ENCODE measurements around the gene RPL37. TPM values are rescaled to one million over a fixed set of nuclear protein-coding genes. Genes with fewer than 3 reads are reported as not detected.

Gene RPL37
- total and polyA plus RNA-seq, 9 of the 15 experiments (the other 6 are each of a cell fraction or from before 2014, with no cell fraction given): 2,342 to 7,963 (median 4,091) TPM

DNA sequence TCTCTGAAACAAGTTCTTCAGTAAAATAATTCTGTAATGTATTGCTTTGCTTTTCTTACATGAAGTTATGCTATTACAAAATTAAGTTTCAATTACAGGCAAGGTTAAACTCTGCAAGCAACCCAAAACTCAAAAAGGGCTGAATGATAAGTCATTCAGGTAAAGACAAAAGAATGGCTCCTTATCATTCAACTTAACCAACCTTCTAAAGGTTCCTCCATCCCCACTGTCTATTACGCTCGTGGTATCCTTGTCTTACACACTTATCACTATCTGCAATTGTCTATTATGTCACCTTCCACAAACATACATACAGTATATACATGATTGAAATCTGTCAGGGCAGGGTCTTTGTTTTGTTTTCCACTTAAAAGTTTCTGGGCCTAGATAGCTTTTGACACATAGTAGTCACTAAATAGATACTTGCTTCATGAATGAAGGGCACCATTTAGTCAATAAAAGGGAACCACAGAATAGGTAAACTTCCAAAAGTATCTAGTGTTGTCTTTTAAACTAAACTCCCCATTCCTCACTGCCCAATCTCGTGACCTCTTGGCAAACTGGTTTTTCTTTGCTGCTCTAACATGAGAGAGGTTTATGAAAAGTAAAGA is 6.9 kb downstream of the RPL37 start (continued):
- TF ChIP-seq NCOA4 (IDR thresholded peaks at IDR 0.05; ENCODE audit: partially characterized antibody): no peak
- no peak for TF ChIP-seq ZNF274 (IDR thresholded peaks at IDR 0.05; ENCODE audit: borderline replicate concordance, low read depth, low read length)
- TF ChIP-seq RBFOX2 (IDR thresholded peaks at IDR 0.05; ENCODE audit: low read depth, low read length): peak; percentile 68
- TF ChIP-seq ZNF232 (CRISPR knock-in tag; IDR thresholded peaks at IDR 0.05): no peak
- TF ChIP-seq, protein P1, sequence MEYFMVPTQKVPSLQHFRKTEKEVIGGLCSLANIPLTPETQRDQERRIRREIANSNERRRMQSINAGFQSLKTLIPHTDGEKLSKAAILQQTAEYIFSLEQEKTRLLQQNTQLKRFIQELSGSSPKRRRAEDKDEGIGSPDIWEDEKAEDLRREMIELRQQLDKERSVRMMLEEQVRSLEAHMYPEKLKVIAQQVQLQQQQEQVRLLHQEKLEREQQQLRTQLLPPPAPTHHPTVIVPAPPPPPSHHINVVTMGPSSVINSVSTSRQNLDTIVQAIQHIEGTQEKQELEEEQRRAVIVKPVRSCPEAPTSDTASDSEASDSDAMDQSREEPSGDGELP (CRISPR knock-in tag; IDR thresholded peaks at IDR 0.05; ENCODE audit: borderline replicate concordance): no peak
- no peak for TF ChIP-seq ZNF23 (CRISPR knock-in tag; IDR thresholded peaks at IDR 0.05)
- TF ChIP-seq EWSR1 (IDR thresholded peaks at IDR 0.05; ENCODE audit: borderline replicate concordance, low read depth, partially characterized antibody): peak; percentile 86
- no peak for TF ChIP-seq PYGO2 (tag; IDR thresholded peaks at IDR 0.05)
- peak; percentile 15; the same call in 1 of the 2 replicates for TF ChIP-seq ILF3 (IDR thresholded peaks at IDR 0.05; ENCODE audit: borderline replicate concordance)
- no peak for TF ChIP-seq HMG20B (CRISPR knock-in tag; IDR thresholded peaks at IDR 0.05)
- TF ChIP-seq TEAD1 (CRISPR knock-in tag; IDR thresholded peaks at IDR 0.05): peak in 1 of 2 experiments; percentile 25; a peak in 2 of 4 replicates
- TF ChIP-seq, protein P2, sequence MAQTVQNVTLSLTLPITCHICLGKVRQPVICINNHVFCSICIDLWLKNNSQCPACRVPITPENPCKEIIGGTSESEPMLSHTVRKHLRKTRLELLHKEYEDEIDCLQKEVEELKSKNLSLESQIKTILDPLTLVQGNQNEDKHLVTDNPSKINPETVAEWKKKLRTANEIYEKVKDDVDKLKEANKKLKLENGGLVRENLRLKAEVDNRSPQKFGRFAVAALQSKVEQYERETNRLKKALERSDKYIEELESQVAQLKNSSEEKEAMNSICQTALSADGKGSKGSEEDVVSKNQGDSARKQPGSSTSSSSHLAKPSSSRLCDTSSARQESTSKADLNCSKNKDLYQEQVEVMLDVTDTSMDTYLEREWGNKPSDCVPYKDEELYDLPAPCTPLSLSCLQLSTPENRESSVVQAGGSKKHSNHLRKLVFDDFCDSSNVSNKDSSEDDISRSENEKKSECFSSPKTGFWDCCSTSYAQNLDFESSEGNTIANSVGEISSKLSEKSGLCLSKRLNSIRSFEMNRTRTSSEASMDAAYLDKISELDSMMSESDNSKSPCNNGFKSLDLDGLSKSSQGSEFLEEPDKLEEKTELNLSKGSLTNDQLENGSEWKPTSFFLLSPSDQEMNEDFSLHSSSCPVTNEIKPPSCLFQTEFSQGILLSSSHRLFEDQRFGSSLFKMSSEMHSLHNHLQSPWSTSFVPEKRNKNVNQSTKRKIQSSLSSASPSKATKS (CRISPR knock-in tag; IDR thresholded peaks at IDR 0.05): no peak
- no peak for TF ChIP-seq ZFP30 (CRISPR knock-in tag; IDR thresholded peaks at IDR 0.05; ENCODE audit: borderline replicate concordance)
- no peak for TF ChIP-seq THAP7 (CRISPR knock-in tag; IDR thresholded peaks at IDR 0.05)
- peak; percentile 7; the same call in 1 of the 2 replicates for TF ChIP-seq POLR2AphosphoS2 (IDR thresholded peaks at IDR 0.05; ENCODE audit: low read length)
- TF ChIP-seq SP1 (CRISPR knock-in tag; IDR thresholded peaks at IDR 0.05): no peak
- TF ChIP-seq BRD4 (IDR thresholded peaks at IDR 0.05): no peak
- TF ChIP-seq FIP1L1 (IDR thresholded peaks at IDR 0.05; ENCODE audit: low read depth, low read length, poor library complexity, severe bottlenecking): no peak
